ENCODE data around the gene LRRC4C. TPM values are rescaled to one million over a fixed set of nuclear protein-coding genes. Genes with fewer than 3 reads are reported as not detected.

Gene LRRC4C
- total RNA-seq, 2 donors from 2014 or later = 0.42 TPM; not detected in 1

GRCh38 chr11:40321537-40321936 lies 1137.9 kb downstream of the LRRC4C start:
- no peak overlapping the region for H3K9ac ChIP-seq (ENCODE audit: low read depth in 2 of 2, low read length in 2 of 2)
- TF ChIP-seq CTCF (IDR thresholded peaks at IDR 0.05) = no peak
- H3K4me3 ChIP-seq = no peak overlapping the region
- no peak overlapping the region for H3K27ac ChIP-seq
- H3K4me1 ChIP-seq = no peaks in the 10 kb centered on the region
- H3K27me3 ChIP-seq = no peaks in the 10 kb centered on the region
- H3K36me3 ChIP-seq = no peaks in the 10 kb centered on the region
- no peaks in the 10 kb centered on the region for H3K9me3 ChIP-seq
- intact Hi-C loops (cut with DNase I) = no loop called here
- no peak for DNase-seq

- Histone ChIP-seq H3K4me3 (no peak overlapping the region), H3K9ac (ENCODE audit: low read depth in 2 of 2, low read length in 2 of 2) (no peak overlapping the region), H3K9me3 (no peaks in the 10 kb centered on the region), H3K27me3 (no peaks in the 10 kb centered on the region), H3K4me1 (no peaks in the 10 kb centered on the region), H3K27ac (no peak overlapping the region), H3K36me3 (no peaks in the 10 kb centered on the region)
- intact Hi-C loops (cut with DNase I) = no loop called here
- DNase-seq = no peak
- no peak for TF ChIP-seq CTCF (IDR thresholded peaks at IDR 0.05)
Measured at GRCh38 chr11:40316171-40316570, 1143.3 kb downstream of the LRRC4C start.

- intact Hi-C loops (cut with DNase I) = no loop called here
- no peaks in the 10 kb centered on the region for H3K4me1 ChIP-seq
- H3K27ac ChIP-seq = no peak overlapping the region
- H3K27me3 ChIP-seq = no peaks in the 10 kb centered on the region
- H3K4me3 ChIP-seq = no peak overlapping the region
- no peaks in the 10 kb centered on the region for H3K36me3 ChIP-seq
- no peak for DNase-seq
- no peak for TF ChIP-seq CTCF (IDR thresholded peaks at IDR 0.05)
- no peak overlapping the region for H3K9ac ChIP-seq (ENCODE audit: low read depth in 2 of 2, low read length in 2 of 2)
- H3K9me3 ChIP-seq = no peaks in the 10 kb centered on the region
Measured at GRCh38 chr11:40315122-40315521, 1144.3 kb downstream of the LRRC4C start.

DNA sequence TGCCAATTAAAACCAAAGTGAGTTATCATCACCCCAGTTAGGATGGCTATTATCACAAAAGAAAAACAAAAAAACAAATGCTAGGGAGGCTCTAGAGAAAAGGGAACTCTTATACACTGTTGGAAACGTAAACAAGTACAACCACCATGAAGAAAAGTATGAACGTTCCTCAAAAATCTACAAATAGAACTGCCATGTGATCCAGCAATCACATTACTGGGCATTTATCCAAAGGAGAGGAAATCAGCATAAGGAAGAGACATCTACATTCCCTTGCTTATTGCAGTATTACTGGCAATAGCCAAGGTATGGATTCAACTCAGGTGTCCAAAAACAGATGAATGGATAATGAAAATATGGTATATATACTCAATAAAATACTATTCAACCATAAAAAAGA lies 1145.1 kb downstream of the LRRC4C start:
- intact Hi-C loops (cut with DNase I) = no loop called here

GRCh38 chr11:40306938-40307548 lies 1152.4 kb downstream of the LRRC4C start:
- Histone ChIP-seq H3K36me3 (no peaks in the 10 kb centered on the region), H3K4me3 (no peak overlapping the region), H3K27me3 (no peaks in the 10 kb centered on the region), H3K9me3 (no peaks in the 10 kb centered on the region), H3K4me1 (no peaks in the 10 kb centered on the region), H3K9ac (ENCODE audit: low read depth in 2 of 2, low read length in 2 of 2) (no peak overlapping the region), H3K27ac (no peak overlapping the region)
- TF ChIP-seq CTCF (IDR thresholded peaks at IDR 0.05) = peak; percentile 36
- no peak for DNase-seq
- intact Hi-C loops (cut with DNase I) = no loop called here

More for the DNA sequence above, 1145.1 kb downstream of the LRRC4C start:
- Histone ChIP-seq H3K4me3 (no peak overlapping the region), H3K9ac (ENCODE audit: low read depth in 2 of 2, low read length in 2 of 2) (no peak overlapping the region), H3K9me3 (no peaks in the 10 kb centered on the region), H3K36me3 (no peaks in the 10 kb centered on the region), H3K27me3 (no peaks in the 10 kb centered on the region), H3K4me1 (no peaks in the 10 kb centered on the region), H3K27ac (no peak overlapping the region)
- no peak for TF ChIP-seq CTCF (IDR thresholded peaks at IDR 0.05)
- DNase-seq = no peak
